Loucy (cell line): ENCODE results near the gene DLGAP3.
"Not testable (repeated sequence)": the region's sequence is repeated elsewhere in the genome, so short reads cannot be mapped to it uniquely, and the experiment has no call there.

Source experiments
- CTCF ChIP-seq: fragments of 200-600 bp; sonication (generic); conservative IDR thresholded peaks from 2 replicates; pipeline ENCODE4 v1.5.1; 2014; ENCODE audit warnings: mild to moderate bottlenecking, antibody characterized with exemption, low read length
- EZH2phosphoT487 ChIP-seq: fragments of 200-600 bp; IDR thresholded peaks from 2 replicates; pipeline ENCODE4 v1.6.1; 2018; ENCODE audit warnings: antibody characterized with exemption, mild to moderate bottlenecking, moderate library complexity, borderline replicate concordance

- TF ChIP-seq CTCF, EZH2phosphoT487: not testable (repeated sequence)
These were observed 12.3 kb upstream of the DLGAP3 start for GRCh38 chr1:34941798-34942197.
